Endodermal cell (in vitro differentiated cells): ENCODE measurements around the gene CLP1. TPM values are rescaled to one million over a fixed set of nuclear protein-coding genes. Genes with fewer than 3 reads are reported as not detected.

Source experiments
- DNase-seq: peaks from one replicate; pipeline ENCODE4 v3.0.0-alpha.2; 2017
- H3K27ac ChIP-seq: 2 replicates; pipeline ENCODE4 v1.5.1; 2013; ENCODE audit warnings: mild to moderate bottlenecking, low read depth, low read length, moderate library complexity
- H3K27me3 ChIP-seq: 2 replicates; pipeline ENCODE4 v1.6.1; 2013; ENCODE audit warnings: mild to moderate bottlenecking, low read length, moderate library complexity; ENCODE audit not compliant: insufficient read depth, control insufficient read depth, poor library complexity, severe bottlenecking
- H3K36me3 ChIP-seq: 2 replicates; pipeline ENCODE4 v1.7.0; 2013; ENCODE audit warnings: mild to moderate bottlenecking, low read length, moderate library complexity; ENCODE audit not compliant: control insufficient read depth, insufficient read depth
- H3K4me1 ChIP-seq: one replicate; pipeline ENCODE4 v1.7.0; 2013; ENCODE audit warnings: low read length; ENCODE audit not compliant: control insufficient read depth, insufficient read depth
- H3K4me3 ChIP-seq: 2 replicates; pipeline ENCODE4 v1.5.1; 2013; ENCODE audit warnings: mild to moderate bottlenecking, low read length, moderate library complexity
- H3K9ac ChIP-seq: 2 replicates; pipeline ENCODE4 v1.6.1; 2013; ENCODE audit warnings: mild to moderate bottlenecking, low read length, moderate library complexity; ENCODE audit not compliant: poor library complexity, severe bottlenecking; ENCODE audit errors: extremely low read depth
- H3K9me3 ChIP-seq: 2 replicates; pipeline ENCODE4 v1.6.1; 2013; ENCODE audit warnings: mild to moderate bottlenecking, low read length, moderate library complexity; ENCODE audit not compliant: control insufficient read depth
- H3K27ac Mint-ChIP-seq: 2 replicates; pipeline ENCODE4 v1.8.0; 2020; ENCODE audit warnings: mixed read lengths
- H3K27me3 Mint-ChIP-seq: 2 replicates; pipeline ENCODE4 v1.8.0; 2021; ENCODE audit warnings: mild to moderate bottlenecking, mixed read lengths; ENCODE audit not compliant: insufficient read depth
- H3K36me3 Mint-ChIP-seq: 2 replicates; pipeline ENCODE4 v1.8.0; 2020; ENCODE audit warnings: low read depth, mixed read lengths
- H3K4me1 Mint-ChIP-seq: 2 replicates; pipeline ENCODE4 v1.8.0; 2020; ENCODE audit warnings: mixed read lengths
- H3K4me3 Mint-ChIP-seq: 2 replicates; pipeline ENCODE4 v1.8.0; 2020; ENCODE audit warnings: mild to moderate bottlenecking, moderate library complexity, mixed read lengths
- H3K9me3 Mint-ChIP-seq: 2 replicates; pipeline ENCODE4 v1.8.0; 2020; ENCODE audit warnings: mild to moderate bottlenecking, mixed read lengths
- WGBS, 2 experiments: methylation state at CpG; one replicate each; pipeline versions ENCODE4 v1.1.5 to v1.1.7; 2013; ENCODE audit warnings: missing lambda C conversion rate in 2 of 2, mixed read lengths in 1 of 2; ENCODE audit not compliant: insufficient coverage in 1 of 2, insufficient read length in 1 of 2; 5-methylcytosine and 5-hydroxymethylcytosine counted together
- total RNA-seq, 2 donors: library from RNA; stranded (reverse); fragmentation: NEBNext Ultra II Directional in 1 of 2; extraction: Animal tissue kit (Norgen Biotek cat#: 25700) in 1 of 2; gene quantifications; 2 replicates in 1 of 2; 3 replicates in 1 of 2; pipeline ENCODE4 v1.2.1, GENCODE V29; 2021
- TF ChIP-seq, protein P1 (sequence below): fragments of 200-600 bp; sonication (generic); conservative IDR thresholded peaks from 2 replicates; pipeline ENCODE4 v1.5.0; 2021; ENCODE audit warnings: antibody characterized with exemption, mild to moderate bottlenecking

CLP1 gene
- total RNA-seq, 2 donors from 2014 or later: 23.7 to 25.2 TPM

DNA sequence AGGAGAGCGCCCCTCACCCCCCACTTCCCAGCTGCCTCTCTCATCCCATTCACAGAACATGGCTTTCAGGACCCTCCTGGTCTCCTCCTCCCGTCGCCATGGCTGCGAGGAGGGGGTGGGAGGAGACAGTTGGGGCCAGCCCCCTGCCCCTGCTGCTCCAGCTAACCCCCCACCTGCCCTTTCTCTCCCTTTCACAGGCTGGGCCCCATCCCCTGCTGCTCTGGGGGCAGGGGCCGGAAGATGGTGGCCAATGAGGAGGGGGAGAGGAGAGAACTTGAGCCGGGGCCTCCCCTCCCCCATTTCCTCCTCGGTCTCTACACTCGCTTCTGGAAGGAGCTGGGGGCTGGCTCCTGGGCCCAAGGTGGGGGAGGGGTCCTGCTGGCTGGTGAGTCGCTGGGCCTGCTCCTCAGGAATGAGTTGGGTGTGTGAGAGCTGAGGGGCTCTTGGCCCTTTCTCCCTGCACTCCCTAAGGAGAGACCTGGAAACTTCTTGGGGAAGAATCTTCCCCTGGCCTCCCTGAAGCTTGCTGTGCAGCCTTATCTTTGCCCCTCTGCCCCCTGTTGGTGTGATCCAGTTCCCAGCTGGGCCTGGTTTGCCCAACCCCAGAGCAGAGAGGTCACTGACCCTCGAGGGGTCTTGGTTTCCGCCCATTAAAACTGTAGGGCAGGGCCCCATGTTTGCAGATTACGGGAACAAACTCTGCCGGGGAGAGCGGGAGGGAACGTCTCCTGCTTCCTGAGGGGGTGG lies 18.1 kb upstream of the CLP1 start:
- Mint-ChIP-seq H3K36me3 (peaks cover 39% of the 10 kb centered on the region), H3K4me1 (peaks cover 36% of the 10 kb centered on the region)

GRCh38 chr11:57640068-57640800 lies 17.3 kb upstream of the CLP1 start:
- Mint-ChIP-seq H3K4me1 (peaks cover 39% of the 10 kb centered on the region), H3K36me3 (peaks cover 39% of the 10 kb centered on the region), H3K27ac (peak overlapping the region; percentile 98), H3K27me3 (no peaks in the 10 kb centered on the region), H3K4me3 (peak overlapping the region; percentile 100), H3K9me3 (no peaks in the 10 kb centered on the region)
- H3K4me3 ChIP-seq: peak overlapping the region; percentile 91
- peak overlapping the region; percentile 99 for H3K9ac ChIP-seq
- no peaks in the 10 kb centered on the region for H3K27me3 ChIP-seq
- TF ChIP-seq, protein P1, sequence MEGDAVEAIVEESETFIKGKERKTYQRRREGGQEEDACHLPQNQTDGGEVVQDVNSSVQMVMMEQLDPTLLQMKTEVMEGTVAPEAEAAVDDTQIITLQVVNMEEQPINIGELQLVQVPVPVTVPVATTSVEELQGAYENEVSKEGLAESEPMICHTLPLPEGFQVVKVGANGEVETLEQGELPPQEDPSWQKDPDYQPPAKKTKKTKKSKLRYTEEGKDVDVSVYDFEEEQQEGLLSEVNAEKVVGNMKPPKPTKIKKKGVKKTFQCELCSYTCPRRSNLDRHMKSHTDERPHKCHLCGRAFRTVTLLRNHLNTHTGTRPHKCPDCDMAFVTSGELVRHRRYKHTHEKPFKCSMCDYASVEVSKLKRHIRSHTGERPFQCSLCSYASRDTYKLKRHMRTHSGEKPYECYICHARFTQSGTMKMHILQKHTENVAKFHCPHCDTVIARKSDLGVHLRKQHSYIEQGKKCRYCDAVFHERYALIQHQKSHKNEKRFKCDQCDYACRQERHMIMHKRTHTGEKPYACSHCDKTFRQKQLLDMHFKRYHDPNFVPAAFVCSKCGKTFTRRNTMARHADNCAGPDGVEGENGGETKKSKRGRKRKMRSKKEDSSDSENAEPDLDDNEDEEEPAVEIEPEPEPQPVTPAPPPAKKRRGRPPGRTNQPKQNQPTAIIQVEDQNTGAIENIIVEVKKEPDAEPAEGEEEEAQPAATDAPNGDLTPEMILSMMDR: no peak
- peaks cover 9% of the 10 kb centered on the region for H3K4me1 ChIP-seq
- H3K9me3 ChIP-seq: no peaks in the 10 kb centered on the region
- peaks cover 38% of the 10 kb centered on the region for H3K36me3 ChIP-seq
- WGBS, 2 experiments: 0 to 14% methylated on average over 3 to 9 of the region's 9 CpGs
- DNase-seq: peak; percentile 52
- H3K27ac ChIP-seq: peak overlapping the region; percentile 99

More for the DNA sequence above, 18.1 kb upstream of the CLP1 start:
- Histone ChIP-seq H3K9ac (peak overlapping the region; percentile 99), H3K27ac (peak overlapping the region; percentile 99), H3K36me3 (peaks cover 37% of the 10 kb centered on the region), H3K27me3 (no peaks in the 10 kb centered on the region), H3K4me3 (peak overlapping the region; percentile 91), H3K4me1 (peaks cover 7% of the 10 kb centered on the region), H3K9me3 (no peaks in the 10 kb centered on the region)
- DNase-seq: peak; percentile 99
- Mint-ChIP-seq H3K27me3 (peaks cover 5% of the 10 kb centered on the region), H3K4me3 (peak overlapping the region; percentile 100), H3K27ac (peak overlapping the region; percentile 98), H3K9me3 (no peaks in the 10 kb centered on the region)
- TF ChIP-seq, protein P1: peak; percentile 37
- 0% methylated on average over 12 of the region's 15 CpGs; no CpG with 5 or more reads in 1 of the 2 experiments for WGBS, 2 experiments

DNA sequence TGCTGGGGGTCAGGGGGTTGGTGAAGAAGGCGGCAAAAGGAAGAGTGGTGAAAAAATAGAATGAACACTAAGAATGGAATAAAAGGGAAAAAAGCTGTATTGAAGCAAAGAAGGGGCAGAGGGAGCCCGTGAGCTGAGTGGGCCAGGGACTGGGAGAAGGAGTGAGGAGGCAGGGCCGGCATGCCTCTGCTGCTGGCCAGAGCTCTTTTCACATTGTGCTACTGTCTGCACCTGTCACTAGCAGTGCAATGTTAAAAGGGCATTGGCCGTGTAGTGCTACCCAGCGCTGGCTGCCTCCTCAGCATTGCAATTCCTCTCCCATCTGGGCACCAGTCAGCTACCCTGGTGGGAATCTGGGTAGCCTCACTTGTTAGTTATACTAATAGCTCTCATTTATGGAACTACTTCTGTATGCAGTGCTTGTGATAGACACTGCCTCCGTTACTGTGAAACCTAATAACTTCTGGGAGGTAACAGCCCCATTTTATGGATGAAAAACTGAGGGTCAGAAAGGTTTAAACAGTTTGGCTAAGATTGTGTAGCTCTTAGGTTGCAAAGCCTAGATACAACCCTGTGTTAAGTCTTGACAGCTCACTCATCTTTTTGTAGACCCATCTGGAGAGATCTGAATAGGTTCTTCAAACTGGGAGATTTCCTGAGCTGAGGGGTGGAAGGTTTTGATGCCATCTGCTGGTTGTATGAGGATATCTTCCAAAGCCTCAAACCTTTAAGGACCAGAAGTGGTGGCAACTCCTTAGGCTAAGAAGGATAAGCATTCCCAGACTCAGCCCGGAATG lies 16.4 kb upstream of the CLP1 start:
- 57 to 66% methylated on average over 7 of the region's 7 CpGs for WGBS, 2 experiments
- peaks cover 40% of the 10 kb centered on the region for H3K36me3 Mint-ChIP-seq

More for the DNA sequence above, 16.4 kb upstream of the CLP1 start:
- DNase-seq: peak; percentile 72
- H3K4me3 ChIP-seq: peak overlapping the region; percentile 91
- H3K27ac ChIP-seq: peak overlapping the region; percentile 33
- Mint-ChIP-seq H3K4me1 (peaks cover 47% of the 10 kb centered on the region), H3K9me3 (no peaks in the 10 kb centered on the region), H3K27ac (peak overlapping the region; percentile 98), H3K4me3 (peak overlapping the region; percentile 100), H3K27me3 (no peaks in the 10 kb centered on the region)
- H3K27me3 ChIP-seq: no peaks in the 10 kb centered on the region
- peaks cover 46% of the 10 kb centered on the region for H3K36me3 ChIP-seq
- H3K9ac ChIP-seq: no peak overlapping the region
- peaks cover 19% of the 10 kb centered on the region for H3K4me1 ChIP-seq
- H3K9me3 ChIP-seq: no peaks in the 10 kb centered on the region
- TF ChIP-seq, protein P1: peak; percentile 70
